Measurements from ENCODE around the gene INPP4A.
A peak's percentile ranks its signal among the peaks of the same experiment; 100 is the strongest.

Gene INPP4A

DNA sequence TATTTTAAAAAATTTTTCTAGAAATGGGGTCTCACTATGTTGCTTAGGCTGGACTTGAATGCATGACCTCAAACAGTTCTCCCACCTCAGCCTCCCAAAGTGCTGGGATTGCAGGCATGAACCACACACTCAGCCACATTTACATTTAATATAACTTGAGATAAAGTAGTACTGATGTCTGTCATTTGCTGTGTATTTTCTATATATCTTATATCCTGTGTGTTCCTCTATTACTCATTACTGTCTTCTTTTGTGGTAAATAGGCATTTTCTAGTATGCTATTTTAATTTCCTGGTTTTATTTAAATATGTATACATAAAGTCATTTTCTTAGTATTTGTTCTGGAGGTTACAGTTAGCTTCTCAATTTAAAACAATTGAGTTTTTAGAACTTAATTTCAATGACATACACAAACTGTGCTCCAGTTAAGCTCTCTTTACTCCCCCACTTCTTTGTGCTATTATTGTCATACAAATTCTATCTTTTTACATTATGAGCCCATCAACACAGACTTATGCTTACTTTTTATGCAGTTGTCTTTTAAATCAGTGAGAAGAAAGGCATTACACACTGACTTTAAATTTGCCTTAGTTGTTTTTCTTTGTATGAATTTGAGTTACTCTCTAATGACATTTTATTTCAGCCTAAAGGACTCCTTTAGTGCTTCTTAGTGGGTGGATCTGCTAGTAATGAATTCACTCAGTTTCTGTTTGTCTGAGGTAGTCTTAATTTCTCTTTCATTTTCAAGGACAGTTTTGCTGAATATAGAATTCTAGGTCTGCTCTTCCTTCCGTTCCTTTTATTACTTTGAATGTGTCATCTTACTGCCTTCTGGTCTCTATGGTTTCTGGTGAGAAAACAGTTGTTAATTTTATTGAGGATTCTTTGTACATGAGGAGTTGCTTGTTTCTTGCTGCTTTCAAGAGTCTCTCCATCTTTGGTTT is 6.2 kb upstream of the INPP4A start:
- DNase-seq, result no peak

DNA sequence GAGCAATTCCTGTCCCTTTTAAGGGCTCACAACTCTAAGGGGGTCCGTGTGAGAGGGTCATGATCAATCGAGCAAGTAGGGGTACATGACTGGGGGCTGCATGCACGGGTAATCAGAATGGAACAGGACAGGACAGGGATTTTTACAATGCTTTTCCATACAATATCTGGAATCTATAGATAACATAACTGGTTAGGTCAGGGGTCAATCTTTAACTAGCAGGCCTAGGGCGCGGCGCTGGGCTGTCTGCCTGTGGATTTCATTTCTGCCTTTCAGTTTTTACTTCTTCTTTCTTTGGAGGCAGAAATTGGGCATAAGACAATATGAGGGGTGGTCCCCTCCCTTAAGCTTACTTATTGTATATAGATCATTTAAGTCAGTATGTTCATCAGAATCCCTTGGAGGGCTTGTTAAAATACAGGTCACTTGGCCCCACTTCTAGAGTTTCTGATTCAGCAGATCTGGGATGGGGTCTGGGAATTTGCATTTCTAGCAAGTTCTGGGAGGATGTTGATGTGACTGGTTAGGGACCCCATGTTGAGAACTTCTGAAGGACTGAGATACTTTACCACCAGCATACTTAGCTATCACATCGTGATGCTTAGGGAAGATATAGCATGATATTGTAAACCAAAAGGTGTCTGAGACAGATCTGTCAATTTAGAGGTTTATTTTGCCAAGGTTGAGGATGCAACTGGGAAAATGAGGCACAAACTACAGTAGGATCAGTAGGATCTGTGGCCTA is 2.8 kb upstream of the INPP4A start:
- DNase-seq, result no peak

DNA sequence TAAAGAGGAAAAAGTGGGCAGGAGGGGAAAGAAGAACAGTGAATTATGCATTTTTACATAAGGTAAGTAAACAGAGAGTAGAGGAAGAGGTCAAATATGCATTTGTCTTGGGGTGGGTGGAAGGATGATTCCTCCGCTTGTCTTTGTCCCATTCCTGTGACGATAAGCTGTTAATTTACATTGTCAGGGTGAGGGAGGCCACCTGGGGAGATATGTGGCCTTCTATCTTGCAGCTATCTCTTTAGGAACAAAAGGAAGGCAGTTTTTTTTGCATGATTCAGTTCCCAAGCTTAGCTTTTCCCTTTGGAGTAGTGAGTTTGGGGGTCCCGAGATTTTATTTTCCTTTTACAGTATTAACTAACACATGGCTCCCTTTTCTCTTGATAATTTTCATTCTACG is 2.2 kb upstream of the INPP4A start:
- DNase-seq, result no peak

DNA sequence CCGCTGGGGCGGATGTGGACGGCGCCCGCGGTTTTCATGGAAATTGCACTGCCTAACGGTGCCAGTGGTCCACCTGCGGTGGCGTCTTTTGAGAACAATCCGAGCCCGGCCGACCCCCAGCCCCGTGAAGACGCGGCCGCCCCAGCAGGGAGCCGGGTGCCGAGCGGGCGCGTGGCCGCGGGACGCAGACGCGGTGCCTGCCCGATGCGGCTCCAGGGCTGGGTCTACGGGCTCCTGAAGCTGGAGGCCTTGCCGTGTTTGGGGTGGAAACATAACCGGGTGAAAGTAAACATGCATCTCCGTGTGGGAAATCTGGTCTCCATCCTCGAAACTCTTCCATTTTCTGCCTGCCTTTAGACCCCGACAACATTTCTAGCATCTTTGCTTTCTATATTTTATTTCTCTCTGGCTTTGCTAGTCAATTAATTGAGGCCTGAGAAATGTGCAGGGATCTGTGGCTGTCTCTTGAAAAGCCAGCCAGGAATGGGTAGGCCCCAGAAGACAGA is 572 bp downstream of the INPP4A start:
- DNase-seq, result no peak

DNA sequence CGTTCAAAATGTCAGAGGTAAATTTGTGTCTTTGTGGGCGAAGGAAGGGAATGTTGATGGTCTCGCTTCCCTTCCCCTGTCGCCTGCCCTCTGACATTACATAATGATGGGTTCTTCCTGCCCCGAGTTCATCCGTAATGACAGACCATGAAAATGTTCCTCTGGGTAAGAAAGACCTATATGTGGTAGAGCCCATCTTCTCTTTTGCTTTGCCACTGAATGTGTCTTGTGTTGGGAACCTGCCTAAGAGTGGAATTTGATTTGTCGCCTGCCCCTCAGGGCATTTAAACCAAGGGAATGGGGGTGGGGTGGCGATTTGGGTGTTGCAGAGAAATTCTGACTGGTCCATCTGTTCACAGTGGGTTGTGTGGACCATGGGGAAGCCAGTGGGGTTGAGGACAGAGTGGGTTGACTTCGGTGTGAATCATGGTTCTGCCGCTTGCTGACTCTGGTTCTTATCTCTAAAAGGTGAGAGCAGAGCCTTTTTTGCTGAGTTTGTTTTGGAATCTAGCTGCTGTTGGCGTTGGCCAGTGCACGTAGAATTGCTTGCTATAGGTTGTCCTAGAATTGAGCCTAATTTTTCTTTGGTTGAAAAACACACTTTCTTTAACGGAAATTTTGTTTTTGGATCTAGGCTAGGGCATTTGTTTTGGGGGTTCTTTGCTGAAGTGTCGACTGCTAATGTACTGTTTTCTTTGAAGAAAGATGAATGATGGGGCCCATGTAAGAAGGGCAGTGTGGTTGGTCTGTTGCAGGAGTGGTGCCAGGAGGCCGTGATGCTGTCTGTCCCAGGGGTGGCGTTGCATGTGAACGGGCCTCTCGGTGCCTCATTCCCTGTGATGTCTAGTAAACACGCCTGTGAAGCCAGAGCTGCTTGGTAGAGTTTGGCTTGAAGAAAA is 1.3 kb downstream of the INPP4A start:
- DNase-seq, result no peak

DNA sequence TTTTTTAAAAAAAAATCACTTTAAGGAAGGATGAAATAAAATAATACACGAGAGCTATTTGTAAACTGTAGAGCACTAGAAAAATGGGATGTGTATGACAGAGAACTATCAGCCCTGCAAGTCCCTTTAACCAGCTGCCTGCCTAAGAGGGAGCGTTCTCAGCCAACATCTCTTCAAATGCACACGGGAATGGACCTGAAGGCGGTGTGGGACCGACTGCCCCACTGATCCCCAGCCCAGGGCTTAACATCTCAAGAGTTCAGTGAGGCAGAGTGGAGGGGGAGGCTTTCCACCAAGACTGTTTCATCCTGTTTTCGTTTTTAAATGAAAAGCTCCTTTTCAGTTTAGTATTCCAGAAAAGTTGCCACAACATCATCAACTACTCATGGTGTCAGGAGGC is 2.2 kb downstream of the INPP4A start:
- no peak for DNase-seq

DNA sequence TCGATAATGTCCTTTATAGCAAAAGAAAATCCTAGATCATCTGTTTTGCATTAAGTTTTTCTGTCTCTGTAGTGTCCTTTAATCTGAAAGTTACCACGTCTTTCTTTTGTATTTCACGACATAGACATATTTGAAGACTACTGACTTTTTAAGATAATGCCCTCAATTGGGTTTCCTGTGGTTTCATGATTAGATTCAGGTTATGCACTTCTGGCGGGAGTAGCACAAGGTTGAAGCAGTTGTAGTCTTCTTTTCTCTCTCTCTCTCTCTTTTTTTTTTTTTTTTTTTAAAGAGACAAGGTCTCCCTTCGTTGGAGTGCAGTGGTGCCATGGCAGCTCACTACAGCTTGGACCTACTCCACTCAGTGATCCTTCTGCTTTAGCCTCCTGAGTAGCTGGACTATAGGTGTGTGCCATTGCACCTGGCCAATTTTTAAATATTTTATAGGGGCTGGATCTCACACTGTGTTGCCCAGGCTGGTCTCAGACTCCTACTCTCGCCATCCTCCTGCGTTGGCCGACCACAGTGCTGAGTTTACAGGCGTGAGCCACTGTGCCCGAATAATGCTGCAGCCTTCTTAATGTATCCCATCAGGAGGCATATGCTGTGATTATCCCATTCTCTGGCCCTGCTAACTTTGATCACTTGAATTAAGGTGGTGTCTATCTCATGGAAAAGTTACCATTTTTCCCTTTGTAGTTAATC is 3.9 kb downstream of the INPP4A start:
- DNase-seq, result no peak

DNA sequence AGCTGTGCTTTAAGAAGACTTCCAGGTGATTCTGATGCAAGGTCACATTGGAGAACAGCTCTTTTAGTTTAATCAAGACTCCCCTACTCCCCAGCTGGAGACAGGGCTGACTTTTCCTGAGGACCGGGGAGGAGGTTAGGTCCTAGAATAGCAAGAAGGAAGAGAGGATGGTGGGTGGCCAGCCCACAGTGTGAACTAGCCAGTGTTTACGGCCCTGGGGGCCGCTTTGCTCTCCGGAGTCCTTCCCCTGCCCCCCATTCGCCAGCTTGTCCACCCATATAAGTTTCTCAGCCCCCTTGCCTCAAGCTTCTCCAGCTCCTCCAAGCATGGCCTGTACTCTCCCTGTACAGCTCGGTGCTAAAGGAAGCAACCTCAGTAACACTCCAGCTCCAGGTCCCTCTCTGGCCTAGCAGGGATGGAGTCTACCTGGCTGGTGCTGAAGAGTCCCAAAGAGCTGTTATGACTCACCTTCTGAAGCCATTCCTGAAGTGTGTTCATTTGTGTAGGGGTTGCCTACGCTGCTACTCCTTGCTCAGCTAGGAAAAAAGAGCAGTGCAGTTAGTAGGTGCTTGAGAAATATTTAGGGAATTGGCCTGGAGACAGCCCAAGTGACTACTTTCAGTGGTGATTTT is 7.9 kb downstream of the INPP4A start:
- no peak for DNase-seq

DNA sequence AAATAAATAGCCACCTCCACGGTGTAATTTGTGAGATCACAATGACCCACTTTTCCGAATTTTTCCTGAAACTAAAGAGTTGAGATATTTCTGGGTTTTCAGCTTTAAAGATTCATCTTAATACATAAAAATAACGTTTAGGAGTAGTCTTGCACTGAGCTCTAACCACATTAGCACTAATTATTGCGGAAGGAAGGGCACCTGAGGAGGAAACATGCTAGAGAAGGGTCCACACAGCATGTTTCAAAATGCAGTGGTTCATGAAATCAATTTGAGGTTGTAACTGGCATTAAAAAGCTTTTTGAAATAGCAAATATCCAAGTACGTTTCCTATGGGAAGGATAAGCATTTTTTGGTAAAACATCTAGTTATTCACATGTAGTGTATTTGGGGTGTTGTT is 8.4 kb downstream of the INPP4A start:
- DNase-seq, result no peak

DNA sequence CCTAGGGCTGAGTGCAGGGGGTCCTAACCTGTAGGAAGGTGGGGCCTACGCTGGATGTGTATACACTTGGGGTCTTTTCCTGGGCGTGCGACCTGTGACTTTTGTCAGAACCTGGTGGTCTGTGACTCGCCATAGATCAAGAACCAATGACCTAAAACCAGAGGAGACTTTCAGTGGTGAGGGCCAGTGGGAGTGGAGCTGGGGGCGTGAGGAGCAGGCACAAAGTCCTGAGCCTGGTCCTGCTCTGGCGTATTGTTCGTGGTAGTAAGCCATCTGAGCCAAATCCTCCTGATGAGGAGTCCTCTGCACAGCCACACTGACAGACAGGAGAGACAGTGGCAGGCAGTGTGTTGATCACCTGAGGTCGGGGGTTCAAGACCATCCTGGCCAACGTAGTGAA is 8.9 kb downstream of the INPP4A start:
- no peak for DNase-seq

DNA sequence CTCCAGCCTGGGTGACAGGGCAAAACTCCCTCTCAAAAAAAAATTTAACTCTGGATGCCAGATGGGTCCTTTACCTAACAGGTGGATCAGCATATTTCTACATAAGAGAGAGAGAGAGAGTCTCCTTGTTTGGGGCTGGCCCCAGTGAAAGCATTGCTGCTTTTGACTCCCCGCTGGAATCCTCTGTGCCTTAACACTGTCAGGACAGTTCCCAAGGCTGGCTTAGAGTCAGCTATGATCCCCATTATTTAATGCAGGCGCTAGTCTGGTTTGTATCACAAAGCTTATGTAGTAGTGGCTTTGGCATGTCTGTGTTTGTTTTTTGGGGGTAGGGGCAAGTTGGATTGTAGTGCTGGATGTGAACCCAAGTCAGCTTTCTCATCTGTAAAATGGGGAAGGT is 9.4 kb downstream of the INPP4A start:
- peak; percentile 30 for DNase-seq

DNA sequence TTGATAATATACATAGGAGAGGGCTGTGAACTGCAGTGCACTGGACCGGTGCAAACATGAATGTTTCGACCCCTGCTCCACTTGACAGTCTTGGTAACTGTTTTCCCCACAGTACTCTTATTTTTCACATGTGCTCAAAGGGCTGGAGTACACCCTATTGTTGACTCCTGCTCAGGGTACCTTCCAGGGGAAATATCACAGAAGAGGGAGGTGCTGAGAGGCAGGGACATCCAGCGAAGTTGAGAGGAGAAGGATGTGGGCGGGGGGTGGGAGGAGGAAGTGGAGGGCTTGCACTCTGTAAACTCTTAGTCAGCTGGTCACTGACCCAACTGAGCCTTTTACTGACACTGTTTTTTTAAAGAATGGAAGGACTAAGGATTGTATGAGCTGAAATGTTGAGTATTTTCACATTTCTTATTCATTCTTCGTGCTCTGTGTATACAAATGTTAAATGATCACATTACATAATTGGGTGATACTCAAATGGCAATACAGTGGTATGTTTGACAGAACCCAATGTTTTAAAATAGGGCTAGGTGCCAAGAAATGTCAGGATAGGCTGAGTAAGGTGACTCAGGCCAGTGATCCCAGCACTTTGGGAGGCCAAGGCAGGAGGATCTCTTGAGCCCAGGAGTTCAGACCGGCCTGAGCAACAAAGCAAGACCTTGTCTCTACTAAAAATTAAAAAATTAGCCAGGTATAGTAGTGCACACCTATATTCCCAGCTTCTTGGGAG is 10.0 kb downstream of the INPP4A start:
- DNase-seq, result no peak

DNA sequence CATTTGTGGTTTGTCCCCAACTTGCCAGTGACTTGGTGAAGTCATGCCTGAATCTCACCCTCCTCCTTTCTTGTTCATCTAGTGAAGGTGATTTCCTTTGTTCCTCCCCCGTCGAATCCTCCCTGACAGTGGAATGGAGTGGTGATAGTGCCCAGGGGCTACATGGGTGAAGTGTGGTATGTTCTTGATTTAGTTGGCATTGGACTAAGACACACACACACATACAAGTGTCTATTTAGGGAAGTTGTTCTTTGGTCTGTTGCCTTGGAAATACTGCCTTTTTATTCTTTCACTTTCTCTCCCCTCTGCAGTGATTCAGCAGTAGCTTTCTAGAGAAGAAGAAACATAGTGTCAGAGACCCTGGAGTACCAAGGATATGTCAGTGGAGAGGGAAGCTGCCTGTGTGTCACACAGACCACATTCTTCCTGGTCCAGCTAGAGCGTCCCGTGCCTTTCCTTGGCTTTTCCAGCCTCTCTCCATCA is 10.9 kb downstream of the INPP4A start:
- no peak for DNase-seq

DNA sequence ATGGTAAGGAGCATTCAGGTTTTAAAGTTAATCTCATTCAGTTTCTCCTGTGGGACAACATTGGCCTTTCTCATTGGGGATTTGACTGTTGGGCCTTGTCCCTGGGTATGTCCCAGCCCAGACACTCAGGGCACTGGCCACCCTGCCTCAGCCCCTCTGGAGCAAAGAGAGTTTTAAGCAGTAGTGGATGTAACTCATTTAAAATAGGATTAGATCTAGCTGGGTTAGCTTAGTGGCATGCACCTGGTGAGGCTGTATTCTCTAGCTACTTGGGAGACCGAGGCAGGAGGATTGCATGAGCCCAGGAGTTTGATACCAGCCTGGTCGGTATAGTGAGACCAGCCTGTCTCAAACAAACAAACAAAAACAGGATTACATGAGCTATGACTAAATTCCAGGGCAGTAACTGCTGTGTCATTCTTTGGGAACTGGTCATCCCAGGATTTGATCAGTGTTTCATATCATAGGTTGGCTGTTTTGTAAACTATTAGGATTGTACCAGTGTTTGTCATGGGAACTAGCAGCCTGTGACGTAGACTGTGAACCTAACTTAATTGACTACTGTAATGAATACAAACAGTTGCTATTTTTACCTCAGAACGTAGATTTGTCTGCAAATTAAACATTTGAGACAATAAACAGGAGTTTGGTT is 12.5 kb downstream of the INPP4A start:
- peak; percentile 57 for DNase-seq

DNA sequence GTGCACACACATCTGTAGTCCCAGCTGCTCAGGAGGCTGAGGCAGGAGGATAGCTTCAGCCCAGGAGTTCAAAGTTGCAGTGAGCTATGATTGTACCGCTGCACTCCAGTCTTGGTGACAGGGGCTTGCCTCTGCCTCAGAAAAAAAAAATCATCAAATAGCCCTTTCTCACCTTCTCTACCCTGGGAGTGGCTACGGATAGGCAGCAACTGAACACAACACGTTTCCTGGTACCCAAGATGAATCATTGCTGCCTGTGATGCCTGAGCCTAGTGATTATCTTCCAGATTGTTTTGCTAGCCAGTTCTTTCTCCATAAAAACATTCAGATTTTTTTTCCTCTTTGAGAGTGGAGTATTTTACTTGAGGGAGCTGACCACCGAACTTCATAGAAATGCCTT is 13.5 kb downstream of the INPP4A start:
- DNase-seq, result no peak

DNA sequence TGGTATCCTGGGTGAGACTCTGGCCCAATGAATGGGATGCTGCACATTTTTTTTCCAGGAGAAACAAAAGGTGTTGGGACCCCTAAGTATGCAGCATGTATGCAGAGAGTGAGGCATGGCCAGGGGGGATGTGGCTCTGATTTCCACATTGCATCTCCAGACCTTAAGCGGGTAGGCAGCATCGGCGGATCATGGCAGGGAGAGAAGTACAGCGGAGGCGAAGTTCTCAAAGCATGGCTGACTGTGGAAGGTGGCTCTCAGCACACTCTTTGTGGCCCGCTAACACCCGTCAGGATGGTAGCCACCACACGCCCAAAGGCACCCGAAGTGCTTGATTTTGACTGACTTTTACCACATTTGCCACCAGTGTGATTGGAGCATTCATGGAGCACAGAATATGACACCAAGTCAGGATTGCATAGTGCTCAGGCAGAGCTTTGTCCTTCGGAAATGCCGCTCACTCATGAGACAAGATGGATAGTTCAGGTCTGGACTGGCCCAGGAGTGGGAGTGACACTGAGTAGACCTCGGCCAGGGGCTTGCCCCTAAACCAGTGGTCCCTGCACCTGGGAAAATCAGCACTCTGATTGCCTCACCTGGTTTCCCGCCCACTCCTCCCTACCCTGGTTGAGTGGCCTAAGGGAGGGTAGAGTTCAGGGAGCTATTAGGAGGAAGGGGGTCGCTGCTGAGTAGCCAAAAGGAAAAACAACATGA is 14.2 kb downstream of the INPP4A start:
- no peak for DNase-seq

DNA sequence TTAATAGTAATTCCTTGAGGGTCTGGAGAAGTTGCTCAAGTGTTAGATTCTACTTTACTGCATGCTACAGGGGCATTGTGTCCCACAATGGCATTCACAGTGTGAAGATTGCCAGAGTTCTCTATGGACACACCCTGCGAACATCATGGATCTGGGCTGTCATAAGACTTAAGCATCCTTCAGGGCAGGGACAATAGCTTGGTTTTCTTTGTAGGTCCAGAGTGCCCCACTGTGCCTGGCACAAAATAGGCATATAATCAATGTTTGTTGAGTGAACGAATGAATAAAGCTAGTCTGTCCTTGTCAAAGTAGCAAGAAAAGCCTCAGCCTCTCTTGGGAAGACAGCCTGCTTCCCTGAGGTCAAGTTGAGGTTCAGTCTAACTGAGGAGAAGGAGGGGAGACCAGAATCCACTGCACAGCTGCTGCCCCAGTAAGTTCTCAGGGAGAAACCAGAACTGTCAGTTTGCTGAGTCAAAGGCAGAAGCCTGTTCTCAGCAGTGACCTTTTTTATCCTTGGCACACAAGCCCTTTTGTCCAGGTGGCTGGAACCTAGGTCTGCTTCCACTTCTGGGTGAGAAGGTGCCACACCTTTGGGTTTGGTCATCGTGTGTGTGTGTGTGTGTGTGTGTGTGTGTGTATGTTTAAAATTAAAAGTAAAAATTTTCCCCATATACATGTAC is 15.0 kb downstream of the INPP4A start:
- DNase-seq, result no peak

DNA sequence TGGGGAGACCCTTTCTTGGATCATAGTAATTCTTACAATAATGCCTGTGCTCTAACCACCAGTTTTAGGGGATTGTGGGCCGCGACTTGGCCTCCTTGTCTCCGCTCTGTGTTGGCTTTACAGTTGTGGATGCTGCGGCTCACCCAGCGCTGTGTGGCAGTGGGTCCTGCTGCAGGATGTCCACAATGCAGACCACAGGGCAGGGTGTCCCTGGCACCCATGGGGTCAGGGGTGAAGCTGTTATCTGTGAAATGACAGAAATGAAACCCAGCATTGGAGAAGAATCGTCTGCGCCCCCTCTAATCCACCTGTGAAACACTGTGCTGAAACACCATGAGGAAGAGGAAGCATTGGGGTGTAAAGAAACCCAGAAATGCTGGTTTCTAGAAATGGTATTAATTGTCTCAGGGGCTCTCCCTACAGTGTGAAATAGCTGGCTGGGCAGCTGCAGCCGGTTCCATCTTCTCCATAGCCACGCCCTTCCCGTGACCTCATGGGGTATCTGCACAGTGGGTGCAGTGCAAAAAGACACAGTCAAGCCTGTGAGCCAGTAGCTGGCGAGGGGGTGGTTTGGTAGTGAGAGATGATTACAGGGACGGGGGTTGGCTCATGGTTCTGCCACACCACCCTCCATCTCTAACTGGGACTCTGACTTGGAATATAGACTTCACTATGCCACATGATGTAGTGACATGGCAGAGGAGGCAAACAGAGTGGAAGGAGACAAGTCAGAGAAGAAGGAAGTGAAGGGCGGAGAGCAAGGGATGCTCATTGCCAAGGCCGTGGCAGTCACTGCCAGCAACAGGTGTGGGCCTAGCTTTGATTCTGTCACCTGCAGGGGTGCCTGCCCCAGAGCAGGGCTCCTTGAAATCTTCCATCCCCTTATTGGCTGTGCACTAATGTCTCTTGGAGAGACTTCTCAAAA is 16.2 kb downstream of the INPP4A start:
- DNase-seq, result no peak
